Testis (tissue), 3 donors: ENCODE measurements around the gene EXOSC5. TPM values are rescaled to one million over a fixed set of nuclear protein-coding genes. Genes with fewer than 3 reads are reported as not detected.

Experiments
- DNase-seq: peaks from one replicate; pipeline ENCODE4 v3.0.0-alpha.2; 2019
- H3K27ac ChIP-seq, 2 donors: fragments of 200-600 bp; sonication (generic); one replicate each; pipeline ENCODE4 v1.5.1; 2019
- H3K27me3 ChIP-seq: fragments of 200-600 bp; sonication (generic); one replicate; pipeline ENCODE4 v1.5.1; 2019
- H3K36me3 ChIP-seq: fragments of 200-600 bp; sonication (generic); one replicate; pipeline ENCODE4 v1.5.1; 2017; ENCODE audit warnings: low read depth; ENCODE audit errors: missing control alignments
- H3K4me1 ChIP-seq: fragments of 200-600 bp; sonication (generic); one replicate; pipeline ENCODE4 v1.5.1; 2019
- H3K4me3 ChIP-seq, 2 donors: fragments of 200-600 bp; sonication (generic); one replicate each; pipeline ENCODE4 v1.5.1; 2017 to 2019
- H3K9me3 ChIP-seq: fragments of 200-600 bp; sonication (generic); one replicate; pipeline ENCODE4 v1.5.1; 2017
- POLR2A ChIP-seq: fragments of 450-650 bp; IDR thresholded peaks from one replicate; pipeline ENCODE4 v1.6.1; 2017; ENCODE audit warnings: antibody characterized with exemption, mild to moderate bottlenecking, moderate library complexity
- WGBS, 2 donors: methylation state at CpG; one replicate each; pipeline ENCODE4 v1.1.5; 2018; 5-methylcytosine and 5-hydroxymethylcytosine counted together
- intact Hi-C: fragments of 100-400 bp; cut with DNase I; formaldehyde crosslinking; loops from one replicate; pipeline ENCODE4 v1.15.1; 2023; ENCODE audit warnings: low total_unique reads
- polyA plus RNA-seq: library from polyadenylated mRNA; stranded (reverse); fragments of 350-450 nt; fragmentation: Illumina TruSeq; extraction: RNeasy Lipid Tissue Mini Kit (QIAGEN cat#74804); gene quantifications from one replicate; pipeline ENCODE4 v1.2.3, GENCODE V29; 2014; ENCODE audit warnings: low read depth, low replicate concordance; ENCODE audit not compliant: insufficient read depth
- total RNA-seq, 2 donors: library from RNA; depleted of rRNA; stranded (reverse); fragments of >200 nt; gene quantifications; one replicate each; pipeline ENCODE4 v1.2.3, GENCODE V29; 2016
- TF ChIP-seq, protein P1 (sequence below), 3 experiments: fragments of 450-650 bp in 2 of 3; fragments of 200-600 bp in 1 of 3; sonication (generic) in 1 of 3; IDR thresholded peaks; one replicate each; pipeline ENCODE4 v1.5.1; 2016 to 2019; ENCODE audit warnings: antibody characterized with exemption in 3 of 3, mild to moderate bottlenecking in 2 of 3, moderate library complexity in 1 of 3

Gene EXOSC5
- total and polyA plus RNA-seq, 3 donors from 2014 or later = 19.1 to 28.0 (median 23.8) TPM

DNA sequence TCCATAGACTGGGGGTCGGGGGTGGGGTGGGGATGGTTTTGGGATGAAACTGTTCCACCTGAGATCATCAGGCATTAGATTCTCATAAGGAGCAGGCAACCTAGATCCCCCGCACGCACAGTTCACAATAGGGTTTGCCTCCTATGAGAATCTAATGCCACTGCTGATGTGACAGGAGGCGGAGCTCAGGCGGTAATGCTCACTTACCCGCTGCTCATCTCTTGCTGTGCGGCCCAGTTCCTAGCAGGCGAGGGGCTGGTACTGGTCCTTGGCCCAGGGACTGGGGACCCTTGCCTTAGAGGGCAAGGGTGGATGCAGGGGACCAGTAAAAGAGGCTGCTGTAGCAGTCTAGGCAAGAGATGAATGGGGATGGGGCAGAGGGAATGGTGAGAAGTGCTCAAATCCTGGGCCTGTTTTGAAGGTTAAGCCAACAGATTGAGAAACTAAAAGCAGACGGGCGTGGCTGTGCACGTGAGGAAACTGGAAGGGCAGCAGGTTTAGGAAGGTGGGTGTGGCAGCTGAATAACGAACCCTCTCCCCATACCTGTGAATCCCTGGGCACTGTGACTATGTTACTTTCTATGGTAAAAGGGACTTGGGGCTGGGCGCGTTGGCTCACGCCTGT, 44.3 kb upstream of the EXOSC5 start:
- H3K9me3 ChIP-seq = no peaks in the 10 kb centered on the region
- no peaks in the 10 kb centered on the region for H3K36me3 ChIP-seq
- no peak overlapping the region for H3K27ac ChIP-seq
- H3K4me3 ChIP-seq = no peak overlapping the region
- no peak for TF ChIP-seq POLR2A
- TF ChIP-seq, protein P1, sequence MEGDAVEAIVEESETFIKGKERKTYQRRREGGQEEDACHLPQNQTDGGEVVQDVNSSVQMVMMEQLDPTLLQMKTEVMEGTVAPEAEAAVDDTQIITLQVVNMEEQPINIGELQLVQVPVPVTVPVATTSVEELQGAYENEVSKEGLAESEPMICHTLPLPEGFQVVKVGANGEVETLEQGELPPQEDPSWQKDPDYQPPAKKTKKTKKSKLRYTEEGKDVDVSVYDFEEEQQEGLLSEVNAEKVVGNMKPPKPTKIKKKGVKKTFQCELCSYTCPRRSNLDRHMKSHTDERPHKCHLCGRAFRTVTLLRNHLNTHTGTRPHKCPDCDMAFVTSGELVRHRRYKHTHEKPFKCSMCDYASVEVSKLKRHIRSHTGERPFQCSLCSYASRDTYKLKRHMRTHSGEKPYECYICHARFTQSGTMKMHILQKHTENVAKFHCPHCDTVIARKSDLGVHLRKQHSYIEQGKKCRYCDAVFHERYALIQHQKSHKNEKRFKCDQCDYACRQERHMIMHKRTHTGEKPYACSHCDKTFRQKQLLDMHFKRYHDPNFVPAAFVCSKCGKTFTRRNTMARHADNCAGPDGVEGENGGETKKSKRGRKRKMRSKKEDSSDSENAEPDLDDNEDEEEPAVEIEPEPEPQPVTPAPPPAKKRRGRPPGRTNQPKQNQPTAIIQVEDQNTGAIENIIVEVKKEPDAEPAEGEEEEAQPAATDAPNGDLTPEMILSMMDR (IDR thresholded peaks at IDR 0.05) = no peak
- WGBS, 2 donors = 82 to 87% methylated on average over 15 of the region's 15 CpGs
- H3K4me1 ChIP-seq = no peaks in the 10 kb centered on the region
- no peaks in the 10 kb centered on the region for H3K27me3 ChIP-seq
- intact Hi-C loops = loop anchor here (10.0 kb wide), 1 partner anchor 133 kb away; the partner anchor contains the start of gene CEACAM21
- peak; percentile 12 for DNase-seq

- Histone ChIP-seq H3K27ac (peak within 1 kb of the TSS; percentile 92 to 95), H3K4me1 (no peaks in the 10 kb centered on the region), H3K4me3 (peak within 1 kb of the TSS; percentile 67 to 87), H3K27me3 (no peaks in the 10 kb centered on the region), H3K9me3 (no peaks in the 10 kb centered on the region), H3K36me3 (no peaks in the 10 kb centered on the region)
- 1% methylated on average over 31 to 40 of the region's 40 CpGs for WGBS, 2 donors
- peak; percentile 100 for DNase-seq
- TF ChIP-seq POLR2A = no peak
- TF ChIP-seq, protein P1 (IDR thresholded peaks at IDR 0.05) = peak in 2 of 3 experiments; percentile 23 to 34
- intact Hi-C loops = loop anchor here (10.0 kb wide), 1 partner anchor 135 kb away; the partner anchor contains the start of gene CEACAM21
Measured at GRCh38 chr19:41439441-41440222, 42.5 kb upstream of the EXOSC5 start, which contains the start of gene DMAC2. Gene DMAC2 (minus strand): TSS chr19:41439912. CDS start chr19:41439899, 13 bp downstream.

- 86 to 87% methylated on average over 7 of the region's 7 CpGs for WGBS, 2 donors
- DNase-seq = no peak
- H3K9me3 ChIP-seq = no peaks in the 10 kb centered on the region
- no peak for TF ChIP-seq POLR2A
- TF ChIP-seq, protein P1 (IDR thresholded peaks at IDR 0.05) = no peak
- no peak overlapping the region for H3K4me3 ChIP-seq
- no peak overlapping the region for H3K27ac ChIP-seq
- no peaks in the 10 kb centered on the region for H3K36me3 ChIP-seq
- H3K27me3 ChIP-seq = no peaks in the 10 kb centered on the region
- no peaks in the 10 kb centered on the region for H3K4me1 ChIP-seq
- intact Hi-C loops = no loop called here
Measured at GRCh38 chr19:41437944-41438574, 40.9 kb upstream of the EXOSC5 start.

DNA sequence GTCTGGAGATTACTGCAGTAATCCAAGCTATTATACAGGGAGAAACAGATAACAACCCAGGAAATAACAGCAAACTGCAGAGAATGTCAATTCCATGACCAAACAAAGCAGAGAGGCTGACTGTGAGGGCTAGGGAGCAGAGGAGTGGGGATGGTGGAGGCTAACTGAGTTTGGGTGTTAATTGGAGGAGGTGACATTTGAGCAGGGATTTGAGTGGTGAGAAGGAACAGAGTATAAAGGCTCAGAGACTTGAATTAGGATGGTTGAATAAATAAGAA, 39.5 kb upstream of the EXOSC5 start:
- Histone ChIP-seq H3K27ac (no peak overlapping the region), H3K36me3 (no peaks in the 10 kb centered on the region), H3K27me3 (no peaks in the 10 kb centered on the region), H3K9me3 (no peaks in the 10 kb centered on the region), H3K4me3 (no peak overlapping the region), H3K4me1 (no peaks in the 10 kb centered on the region)
- intact Hi-C loops = no loop called here
- no peak for TF ChIP-seq POLR2A
- TF ChIP-seq, protein P1 (IDR thresholded peaks at IDR 0.05) = no peak
- DNase-seq = no peak
